ENCODE data around the gene TACC2.

The TACC2 gene

DNA sequence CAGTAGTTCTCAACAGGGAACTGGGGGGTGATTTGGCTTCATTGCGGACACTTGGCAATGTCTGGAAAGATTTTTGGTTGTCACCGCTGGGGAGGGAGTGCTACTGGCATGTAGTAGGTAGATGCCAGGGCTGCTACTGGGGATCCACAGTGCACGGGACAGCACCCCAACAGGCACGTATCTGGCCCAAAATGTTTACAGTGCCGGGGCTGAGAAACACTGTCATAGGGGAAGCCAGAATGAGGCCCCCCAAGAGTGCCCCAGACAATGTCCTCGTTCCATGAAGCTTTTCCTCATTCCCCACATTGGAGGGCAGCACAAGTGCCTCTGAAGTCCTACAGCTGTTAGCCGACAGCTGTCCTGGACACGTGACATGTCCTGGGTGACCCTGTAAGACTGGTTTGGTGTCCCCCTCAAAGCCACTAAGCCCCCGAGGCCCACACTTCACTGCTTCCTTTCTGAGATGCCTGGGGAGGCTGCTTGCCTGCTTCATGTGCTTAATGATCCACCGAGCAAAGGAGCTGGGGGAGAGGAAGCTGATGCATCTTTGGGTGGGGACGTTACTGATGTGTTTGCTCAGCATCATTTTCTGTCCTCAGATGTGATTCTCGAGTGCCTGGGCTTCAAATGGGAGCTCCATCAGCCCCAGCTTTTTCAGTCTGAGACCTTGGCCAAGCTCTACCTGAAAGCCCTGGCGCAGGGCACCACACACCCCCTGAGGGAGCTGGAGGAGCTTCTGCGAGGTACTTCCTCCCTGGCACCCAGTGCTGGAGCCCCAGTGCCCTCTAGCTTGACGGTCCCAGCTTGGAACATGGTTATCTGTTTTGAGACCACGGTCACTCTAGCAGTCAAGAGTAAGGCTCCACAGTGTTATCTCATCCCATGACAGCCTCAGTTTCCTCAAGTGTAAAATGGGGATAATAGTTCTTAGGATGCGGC is 296.8 kb downstream of the TACC2 start:
- intact Hi-C loops (cut with DNase I), result loop anchor here (10.0 kb wide), 1 partner anchor 141 kb away; no protein-coding TSS in a partner anchor
- DNase-seq, result no peak

DNA sequence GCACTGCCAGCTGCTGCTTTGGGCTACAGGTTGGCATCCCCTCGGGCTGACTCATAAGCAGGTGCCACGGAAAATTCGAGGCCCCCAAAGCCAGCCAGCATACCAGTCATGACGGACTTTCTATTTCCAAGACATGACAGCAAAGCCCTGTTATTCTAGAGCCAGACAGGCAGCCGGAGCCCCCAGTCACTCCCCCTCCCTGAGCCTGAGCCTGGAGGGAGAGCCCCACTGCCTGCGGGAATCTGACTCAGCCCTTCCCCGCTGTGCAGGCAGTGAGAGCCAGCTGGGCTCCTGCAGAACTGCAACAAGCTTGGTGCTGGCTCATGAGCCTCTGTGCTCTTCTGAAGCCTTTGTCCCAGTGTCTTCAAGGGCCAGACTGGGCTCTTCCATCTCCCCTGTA is 297.9 kb downstream of the TACC2 start:
- intact Hi-C loops (cut with DNase I), result loop anchor here (10.0 kb wide), 1 partner anchor 142 kb away; no protein-coding TSS in a partner anchor
- peak in 41 of 42 donors; percentile 31 to 92 (median 66) for DNase-seq

DNA sequence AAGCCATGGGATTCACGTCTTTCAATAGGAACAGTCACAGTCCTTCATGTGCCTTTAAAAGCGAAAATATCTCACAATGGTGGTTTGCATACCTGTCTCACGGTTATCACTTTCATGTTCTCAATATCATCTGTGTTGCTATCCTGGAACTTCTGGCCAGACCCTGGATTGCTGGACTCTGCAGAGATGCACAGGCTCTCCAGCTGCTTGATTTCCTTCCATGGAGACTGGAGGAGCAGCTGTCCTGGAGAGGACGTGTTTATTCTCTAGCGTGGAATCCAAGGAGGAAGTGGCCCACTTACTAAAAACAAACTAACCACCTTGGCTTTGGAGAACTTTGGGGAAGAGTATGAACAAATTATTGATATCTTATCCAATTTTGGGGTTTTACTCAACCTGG is 298.6 kb downstream of the TACC2 start:
- DNase-seq, result no peak
- intact Hi-C loops (cut with DNase I), result loop anchor here (10.0 kb wide), 1 partner anchor 143 kb away; no protein-coding TSS in a partner anchor

DNA sequence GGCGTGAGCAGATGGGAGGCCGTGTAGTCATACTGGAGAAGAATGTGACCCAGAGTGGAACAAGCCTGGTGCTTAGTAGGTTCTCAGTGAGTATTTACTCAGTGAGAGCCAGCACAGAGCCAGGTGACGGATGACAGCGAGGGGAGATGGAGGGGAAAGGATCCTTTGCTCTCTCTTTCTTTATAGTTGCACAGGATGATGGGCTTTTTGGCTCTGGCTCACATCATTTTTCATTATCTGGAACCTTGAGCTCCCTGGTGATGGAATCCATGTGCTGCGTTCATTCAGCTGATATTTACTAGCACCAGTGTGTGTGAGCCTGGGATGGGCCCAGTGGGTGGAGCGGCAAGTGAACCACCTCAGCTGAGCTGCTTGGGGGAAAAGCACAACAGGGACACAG is 299.3 kb downstream of the TACC2 start:
- intact Hi-C loops (cut with DNase I), result loop anchor here (10.0 kb wide), 1 partner anchor 143 kb away; no protein-coding TSS in a partner anchor
- no peak for DNase-seq

DNA sequence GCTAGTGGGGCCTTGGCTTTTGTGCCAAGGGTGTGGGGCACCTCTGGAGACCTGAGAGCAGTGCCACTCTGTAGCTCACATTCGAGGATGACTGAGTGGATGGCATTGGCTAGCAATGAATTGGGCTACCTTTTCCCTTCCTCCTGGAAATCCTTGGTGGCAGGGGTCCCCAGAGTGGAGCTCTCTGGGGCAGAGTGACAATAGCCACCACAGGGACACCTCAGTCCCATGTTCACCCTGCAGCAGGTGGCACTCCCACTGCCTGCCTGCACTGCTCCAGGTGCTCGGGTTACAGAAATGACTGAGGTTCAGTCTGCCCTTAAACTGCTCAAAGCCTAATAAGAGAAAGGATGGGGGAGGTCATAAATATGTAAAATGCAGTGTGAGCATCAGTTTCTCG is 300.0 kb downstream of the TACC2 start:
- no peak for DNase-seq

DNA sequence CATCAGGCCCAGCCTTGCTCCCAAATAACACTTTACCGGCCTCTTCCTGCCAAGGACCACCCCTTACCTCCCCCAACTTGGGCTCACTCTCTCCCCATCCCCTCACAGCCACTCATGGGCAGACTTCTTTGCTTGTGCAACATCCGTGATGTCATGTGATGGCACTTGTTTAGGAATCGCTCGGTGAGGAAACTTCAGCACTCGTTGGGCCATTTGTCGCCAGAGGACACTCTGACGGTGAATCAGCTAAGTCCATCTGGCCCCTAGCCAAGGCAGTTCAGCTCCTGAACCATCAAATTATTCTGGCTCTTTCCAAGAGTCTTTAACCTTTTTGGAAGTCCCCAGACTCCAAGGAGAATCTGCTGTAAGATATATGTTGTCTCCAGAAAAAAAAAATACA is 301.4 kb downstream of the TACC2 start:
- peak in 1 of 42 donors; percentile 3 for DNase-seq
- intact Hi-C loops (cut with DNase I), result no loop called here

More for the DNA sequence above, 300.0 kb downstream of the TACC2 start:
- intact Hi-C loops (cut with DNase I), result loop anchor here (10.0 kb wide), 1 partner anchor 144 kb away; no protein-coding TSS in a partner anchor

DNA sequence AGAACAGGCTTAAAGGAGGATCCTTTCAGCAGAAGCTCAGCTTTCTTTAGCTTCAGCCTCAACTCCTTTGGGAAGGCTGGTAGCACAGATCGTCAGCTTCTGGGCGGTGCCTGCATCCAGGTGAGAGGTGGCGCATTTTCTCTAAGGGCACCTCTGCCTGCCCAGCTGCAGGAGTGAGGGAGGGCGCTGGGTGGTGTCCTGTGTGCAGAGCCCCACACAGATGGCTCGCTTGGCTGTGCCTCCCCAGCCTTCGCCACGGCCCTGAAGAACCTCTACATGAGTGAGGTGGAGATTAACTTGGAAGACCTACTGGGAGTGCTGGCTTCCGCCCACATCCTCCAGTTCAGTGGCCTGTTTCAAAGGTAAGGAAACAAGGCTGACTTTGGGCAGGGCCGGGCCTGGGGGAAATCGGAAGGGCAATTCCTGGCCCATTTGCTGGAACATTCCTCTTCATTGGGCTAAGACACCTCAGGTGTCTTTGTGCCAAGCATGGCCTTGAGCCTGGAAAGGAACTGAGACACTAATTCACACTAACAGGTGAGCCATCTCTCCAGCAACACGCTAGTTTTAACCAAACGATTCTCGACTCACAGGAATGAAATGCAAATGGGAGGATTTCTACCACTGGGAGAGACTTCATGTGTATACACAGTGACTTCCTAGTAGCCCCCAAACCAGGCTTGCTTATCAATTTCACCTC is 302.0 kb downstream of the TACC2 start:
- intact Hi-C loops (cut with DNase I), result no loop called here
- peak in 3 of 42 donors; percentile 2 to 20 (median 14) for DNase-seq

DNA sequence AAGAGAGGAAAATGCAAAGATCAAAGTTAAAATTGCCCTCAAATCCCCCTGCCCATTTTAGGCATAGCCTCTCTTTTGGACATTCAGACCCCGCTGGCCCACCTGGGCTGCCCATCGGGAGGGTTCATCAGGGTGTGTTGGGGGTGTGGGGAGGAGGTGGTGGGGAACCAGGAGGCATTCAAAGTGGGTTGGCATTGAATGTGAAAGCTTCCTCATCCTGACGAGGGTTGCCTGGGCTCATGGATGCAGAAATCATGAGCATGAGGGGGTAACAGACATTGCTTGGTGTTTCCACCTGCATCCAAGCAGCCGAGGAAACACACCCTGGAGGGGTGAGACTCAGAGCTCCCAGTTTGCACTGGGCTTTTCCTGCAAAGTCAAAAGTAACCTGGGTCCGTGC is 302.8 kb downstream of the TACC2 start:
- intact Hi-C loops (cut with DNase I), result no loop called here
- peak in 2 of 42 donors; percentile 0 to 4 for DNase-seq

DNA sequence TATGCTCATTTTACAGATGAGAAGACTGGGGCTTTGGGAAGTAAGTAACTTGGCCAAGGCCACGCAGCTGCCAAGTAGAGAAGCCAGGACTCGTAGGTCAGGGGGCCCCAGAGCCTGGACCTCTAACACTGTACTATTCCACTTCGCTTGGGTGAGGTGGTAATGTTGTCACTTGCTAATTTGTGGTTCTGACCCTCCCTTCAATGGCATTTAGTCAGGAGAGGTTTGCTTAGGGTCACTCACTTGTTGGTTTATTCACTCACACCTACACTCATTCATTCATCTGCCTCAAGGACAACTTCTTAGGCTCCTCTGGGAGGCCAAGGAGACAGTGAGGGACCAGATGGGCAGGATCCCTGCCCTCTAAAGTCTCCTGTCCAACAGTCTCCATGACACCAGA is 303.4 kb downstream of the TACC2 start:
- intact Hi-C loops (cut with DNase I), result no loop called here
- DNase-seq, result peak in 2 of 42 donors; percentile 9 to 16

DNA sequence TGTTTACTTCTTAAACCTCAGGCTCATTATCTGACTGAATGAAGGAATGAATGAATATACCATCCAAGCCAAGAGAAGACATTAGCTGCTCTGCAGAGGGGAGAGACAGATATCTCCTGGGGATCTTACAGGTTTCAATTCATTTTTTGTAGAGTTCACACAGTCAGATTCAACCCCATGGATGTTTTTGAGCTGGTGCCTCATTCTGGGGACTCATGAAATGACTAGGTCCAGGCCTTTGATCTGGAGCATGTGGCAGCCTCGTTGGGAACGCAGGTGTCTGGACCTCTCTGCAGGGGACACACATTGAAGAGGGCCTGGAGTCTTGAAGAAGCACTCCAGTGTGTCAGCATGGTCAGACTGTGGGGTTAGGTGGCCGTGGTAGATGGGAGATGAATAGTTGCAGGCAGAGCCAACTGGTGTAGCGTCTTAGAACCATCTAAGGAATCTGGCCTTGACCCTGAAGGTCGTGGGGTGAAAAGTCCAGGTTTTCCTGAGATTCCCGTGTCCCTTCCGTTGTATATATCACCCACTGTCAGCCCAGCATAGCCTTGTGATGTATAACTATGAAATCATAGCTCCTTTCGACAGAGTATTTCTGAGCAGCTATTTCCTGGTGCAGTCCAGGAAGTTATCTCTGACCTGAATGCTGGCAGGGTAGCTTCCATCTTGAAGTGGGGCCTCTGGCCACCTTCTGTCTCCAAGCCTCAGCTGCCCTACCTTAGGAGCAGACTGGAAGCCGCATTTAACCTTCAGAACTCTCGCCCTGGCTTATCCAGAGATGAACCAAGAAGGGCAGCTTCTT is 304.4 kb downstream of the TACC2 start:
- peak in 1 of 42 donors; percentile 16 for DNase-seq
- intact Hi-C loops (cut with DNase I), result no loop called here

DNA sequence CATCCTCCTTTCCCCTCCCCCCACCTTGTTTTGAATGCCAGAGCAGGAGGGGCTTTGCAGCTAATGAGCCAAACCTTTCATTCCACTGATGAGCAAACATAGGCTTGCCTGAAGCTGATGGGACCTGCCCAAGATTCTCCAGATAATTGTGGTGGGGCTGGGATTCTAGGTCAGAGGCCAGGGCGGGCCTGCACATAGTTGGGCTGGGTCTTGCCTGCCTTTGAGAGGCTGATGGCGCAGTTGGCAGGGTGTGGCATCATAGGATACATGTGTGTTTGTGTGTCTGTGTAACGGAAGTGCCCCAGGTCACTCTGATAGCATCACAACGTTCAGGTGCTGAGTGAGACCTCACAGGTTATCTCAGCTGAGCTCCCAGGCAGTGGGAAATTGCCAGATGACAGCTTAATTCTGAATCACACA is 305.0 kb downstream of the TACC2 start:
- intact Hi-C loops (cut with DNase I), result no loop called here
- DNase-seq, result peak in 2 of 42 donors; percentile 1 to 8

DNA sequence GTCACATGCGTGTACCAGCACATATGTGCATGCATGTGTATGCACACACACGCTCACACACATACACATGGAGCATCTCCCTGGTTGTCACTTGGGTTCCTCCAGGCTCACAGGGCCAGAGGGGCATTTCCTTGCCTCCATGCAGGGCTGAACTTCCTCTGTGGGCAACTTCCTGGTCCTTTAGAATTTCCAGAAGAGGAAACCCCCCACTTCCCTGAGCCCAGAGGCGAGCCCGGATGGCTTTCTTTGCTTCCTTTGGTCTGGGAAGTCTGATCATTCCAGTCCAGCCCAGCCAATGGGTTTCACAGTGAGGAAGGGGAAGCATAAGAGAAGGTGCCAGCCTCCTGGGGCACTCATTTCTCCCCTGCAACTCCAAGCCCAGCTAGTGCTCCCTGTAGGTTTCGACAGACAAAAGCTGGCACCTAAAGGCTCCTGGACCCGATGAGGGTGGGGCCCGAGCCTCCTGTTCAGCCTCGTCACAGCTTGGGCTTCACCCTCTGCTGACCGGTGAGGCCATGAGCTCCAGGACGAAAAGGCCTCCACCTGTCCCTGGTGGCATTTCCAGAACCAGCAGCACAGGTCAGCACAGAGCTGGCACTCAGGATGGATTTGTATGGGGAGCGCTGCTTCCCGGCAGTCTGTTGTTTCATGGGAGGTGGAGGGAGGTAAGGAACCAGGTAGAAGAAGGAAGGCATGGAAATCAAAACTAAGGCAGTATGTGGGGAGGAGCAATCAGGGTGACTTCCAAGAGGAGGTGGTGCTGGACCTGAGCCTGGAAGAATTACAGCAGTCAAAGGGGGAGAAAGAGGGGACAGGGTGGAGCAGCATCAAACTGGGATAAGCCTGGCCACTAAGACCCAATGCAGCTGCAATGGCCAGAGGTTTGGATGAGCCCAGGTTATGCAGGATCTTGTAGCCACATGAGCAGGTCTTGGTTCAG is 305.8 kb downstream of the TACC2 start:
- peak in 5 of 42 donors; percentile 0 to 29 (median 11) for DNase-seq
- intact Hi-C loops (cut with DNase I), result loop anchor here (5.0 kb wide), 3 partner anchors 48 to 278 kb away; no protein-coding TSS in a partner anchor

DNA sequence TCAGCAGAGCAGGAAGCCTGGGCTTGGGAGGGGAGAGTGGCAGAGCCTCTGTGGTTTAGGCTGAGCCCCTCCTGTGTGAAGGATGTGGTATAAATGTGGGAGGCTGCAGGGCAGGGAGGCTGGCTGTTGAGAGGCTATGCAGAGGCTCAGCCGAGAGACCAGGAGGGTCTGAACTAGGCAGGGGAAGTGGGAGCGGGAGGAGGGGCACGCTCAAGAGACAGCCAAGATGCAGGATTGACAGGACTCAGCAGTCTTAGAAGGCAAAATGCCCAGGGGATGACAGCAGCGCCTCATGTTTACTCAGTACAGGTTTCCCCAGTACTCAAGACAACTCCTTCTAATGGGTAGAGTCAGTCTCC is 306.5 kb downstream of the TACC2 start:
- DNase-seq, result peak in 8 of 42 donors; percentile 3 to 35 (median 8)
- intact Hi-C loops (cut with DNase I), result loop anchor here (5.0 kb wide), 3 partner anchors 47 to 277 kb away; no protein-coding TSS in a partner anchor

DNA sequence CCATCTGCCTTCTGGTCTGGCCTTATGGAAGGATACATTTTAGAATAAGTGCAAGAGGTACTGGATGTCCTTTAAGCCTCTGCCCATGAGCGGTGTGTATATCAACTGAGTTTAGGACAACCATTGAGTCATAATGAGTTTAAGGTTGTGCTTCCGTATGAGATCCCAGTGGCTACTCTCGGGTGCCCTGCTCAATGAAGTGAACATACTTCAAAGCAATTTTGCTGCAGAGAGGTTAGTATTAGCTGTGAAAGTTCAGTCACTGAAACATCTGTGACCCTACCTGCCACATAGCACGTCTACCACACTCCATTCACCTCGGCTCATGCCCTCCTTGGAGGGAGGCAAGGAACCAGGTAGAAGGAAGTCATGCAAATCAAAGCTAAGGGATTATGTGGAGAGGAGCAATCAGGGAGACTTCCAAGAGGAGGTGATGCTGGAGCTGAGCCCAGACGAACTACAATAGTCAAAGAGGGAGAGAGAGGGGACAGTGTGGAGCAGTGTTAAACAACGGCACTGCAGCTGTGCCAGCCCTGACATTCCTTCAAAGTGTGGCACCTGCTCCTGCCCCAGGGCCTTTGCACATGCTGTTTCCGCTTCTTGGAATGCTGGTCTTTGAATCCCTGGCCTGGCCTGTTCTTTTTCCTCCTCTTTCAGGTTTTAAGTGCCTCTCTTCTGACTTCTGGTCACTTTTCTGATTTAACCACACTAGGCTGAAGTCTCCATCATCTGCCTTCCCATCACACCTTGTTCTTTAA is 307.6 kb downstream of the TACC2 start:
- DNase-seq, result peak in 6 of 42 donors; percentile 2 to 27 (median 4)
- intact Hi-C loops (cut with DNase I), result loop anchor here (5.0 kb wide), 3 partner anchors 46 to 276 kb away; no protein-coding TSS in a partner anchor

DNA sequence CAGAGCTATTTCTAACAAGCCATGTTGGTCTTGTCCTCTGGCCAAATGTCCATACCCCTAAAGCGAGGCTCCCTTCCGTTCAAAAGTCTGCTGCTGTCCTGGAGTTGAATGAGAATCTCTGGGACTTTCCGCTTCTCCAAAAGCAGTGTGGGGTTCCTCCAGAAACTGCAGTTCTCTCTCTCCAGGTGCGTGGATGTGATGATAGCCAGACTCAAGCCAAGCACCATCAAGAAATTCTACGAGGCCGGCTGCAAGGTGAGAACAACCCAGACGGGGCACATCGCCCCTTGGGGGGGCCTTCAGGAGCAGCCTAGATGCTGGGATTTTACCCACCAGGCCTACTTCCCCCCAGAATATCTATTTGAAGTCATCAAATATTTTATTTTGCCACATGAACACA is 308.6 kb downstream of the TACC2 start:
- intact Hi-C loops (cut with DNase I), result loop anchor here (5.0 kb wide), 3 partner anchors 45 to 275 kb away; no protein-coding TSS in a partner anchor
- DNase-seq, result peak in 5 of 42 donors; percentile 3 to 42 (median 7)

DNA sequence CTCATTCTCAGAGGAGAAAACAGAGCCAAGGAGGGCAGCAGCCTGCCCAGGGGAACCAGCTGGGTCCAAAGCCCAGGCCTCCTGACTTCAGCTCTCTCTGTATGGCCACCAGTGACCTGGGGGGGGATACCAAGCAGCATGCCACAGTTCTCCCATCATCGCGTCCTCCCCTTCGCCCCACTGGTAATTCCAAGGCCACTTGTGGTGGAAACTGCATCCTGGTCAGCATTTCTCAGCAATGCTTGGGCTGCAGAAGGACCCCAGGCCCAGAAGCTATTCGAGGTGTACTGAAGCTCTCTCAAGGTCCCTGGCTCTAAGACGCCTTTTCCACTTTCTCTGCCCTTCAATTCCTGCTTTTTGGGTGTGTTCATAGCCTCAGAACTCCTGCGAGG is 309.2 kb downstream of the TACC2 start:
- DNase-seq, result peak in 4 of 42 donors; percentile 7 to 40 (median 9)
- intact Hi-C loops (cut with DNase I), result loop anchor here (5.0 kb wide), 3 partner anchors 44 to 274 kb away; no protein-coding TSS in a partner anchor
